IMR-90 (cell line): ENCODE data around the gene FOLH1.
"Not testable (repeated sequence)": the region's sequence is repeated elsewhere in the genome, so short reads cannot be mapped to it uniquely, and the experiment has no call there.

ENCODE experiments used
- CHD1 ChIP-seq: IDR thresholded peaks from 2 replicates; pipeline ENCODE4 v1.6.1; 2012; ENCODE audit warnings: low read depth, low read length, improper control_type of control experiment
- FOS ChIP-seq: fragments of 150-350 bp; IDR thresholded peaks from 2 replicates; pipeline ENCODE4 v1.6.1; 2016; ENCODE audit warnings: low read depth, low read length
- MAZ ChIP-seq: IDR thresholded peaks from 2 replicates; pipeline ENCODE4 v1.6.1; 2012; ENCODE audit warnings: low read depth, mild to moderate bottlenecking, low read length, improper control_type of control experiment, moderate library complexity, borderline replicate concordance
- POLR2A ChIP-seq: IDR thresholded peaks from 2 replicates; pipeline ENCODE4 v1.6.1; 2012; ENCODE audit warnings: mild to moderate bottlenecking, low read depth, low read length
- RCOR1 ChIP-seq: IDR thresholded peaks from 2 replicates; pipeline ENCODE4 v1.6.1; 2012; ENCODE audit warnings: mild to moderate bottlenecking, low read length, improper control_type of control experiment; ENCODE audit not compliant: insufficient replicate concordance
- TF ChIP-seq, protein P1 (sequence below): conservative IDR thresholded peaks from 2 replicates; pipeline ENCODE4 v1.5.1; 2012; ENCODE audit warnings: mild to moderate bottlenecking, low read depth, low read length, improper control_type of control experiment
- TF ChIP-seq, protein P2 (sequence below): fragments of 150-350 bp; IDR thresholded peaks from 2 replicates; pipeline ENCODE4 v1.6.1; 2016; ENCODE audit warnings: low read depth, mild to moderate bottlenecking, low read length, moderate library complexity, borderline replicate concordance
- TF ChIP-seq, protein P3 (sequence below): fragments of 150-350 bp; IDR thresholded peaks from 2 replicates; pipeline ENCODE4 v1.6.1; 2017; ENCODE audit warnings: mild to moderate bottlenecking, antibody characterized with exemption, low read length, low read depth

DNA sequence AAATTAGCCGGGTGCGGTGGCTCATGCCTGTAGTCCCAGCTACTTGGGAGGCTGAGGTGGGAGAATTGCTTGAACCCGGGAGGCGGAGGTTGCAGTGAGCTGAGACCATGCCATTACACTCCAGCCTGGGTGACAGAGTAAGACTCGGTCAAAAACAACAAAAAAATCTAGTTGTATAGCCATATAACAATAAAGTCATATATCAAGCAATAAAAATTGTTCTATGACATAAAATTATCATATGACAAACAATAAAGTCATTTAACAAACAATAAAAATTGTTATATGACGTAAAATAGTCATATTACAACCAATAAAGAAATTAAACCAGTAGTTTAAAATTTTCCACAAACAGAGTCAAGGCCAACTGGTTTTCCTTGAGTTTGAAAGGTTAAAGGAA is 12.4 kb downstream of the FOLH1 start:
- TF ChIP-seq POLR2A, RCOR1, MAZ, FOS, CHD1: not testable (repeated sequence)
- TF ChIP-seq, protein P1, sequence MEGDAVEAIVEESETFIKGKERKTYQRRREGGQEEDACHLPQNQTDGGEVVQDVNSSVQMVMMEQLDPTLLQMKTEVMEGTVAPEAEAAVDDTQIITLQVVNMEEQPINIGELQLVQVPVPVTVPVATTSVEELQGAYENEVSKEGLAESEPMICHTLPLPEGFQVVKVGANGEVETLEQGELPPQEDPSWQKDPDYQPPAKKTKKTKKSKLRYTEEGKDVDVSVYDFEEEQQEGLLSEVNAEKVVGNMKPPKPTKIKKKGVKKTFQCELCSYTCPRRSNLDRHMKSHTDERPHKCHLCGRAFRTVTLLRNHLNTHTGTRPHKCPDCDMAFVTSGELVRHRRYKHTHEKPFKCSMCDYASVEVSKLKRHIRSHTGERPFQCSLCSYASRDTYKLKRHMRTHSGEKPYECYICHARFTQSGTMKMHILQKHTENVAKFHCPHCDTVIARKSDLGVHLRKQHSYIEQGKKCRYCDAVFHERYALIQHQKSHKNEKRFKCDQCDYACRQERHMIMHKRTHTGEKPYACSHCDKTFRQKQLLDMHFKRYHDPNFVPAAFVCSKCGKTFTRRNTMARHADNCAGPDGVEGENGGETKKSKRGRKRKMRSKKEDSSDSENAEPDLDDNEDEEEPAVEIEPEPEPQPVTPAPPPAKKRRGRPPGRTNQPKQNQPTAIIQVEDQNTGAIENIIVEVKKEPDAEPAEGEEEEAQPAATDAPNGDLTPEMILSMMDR = not testable (repeated sequence)
- TF ChIP-seq, protein P2, sequence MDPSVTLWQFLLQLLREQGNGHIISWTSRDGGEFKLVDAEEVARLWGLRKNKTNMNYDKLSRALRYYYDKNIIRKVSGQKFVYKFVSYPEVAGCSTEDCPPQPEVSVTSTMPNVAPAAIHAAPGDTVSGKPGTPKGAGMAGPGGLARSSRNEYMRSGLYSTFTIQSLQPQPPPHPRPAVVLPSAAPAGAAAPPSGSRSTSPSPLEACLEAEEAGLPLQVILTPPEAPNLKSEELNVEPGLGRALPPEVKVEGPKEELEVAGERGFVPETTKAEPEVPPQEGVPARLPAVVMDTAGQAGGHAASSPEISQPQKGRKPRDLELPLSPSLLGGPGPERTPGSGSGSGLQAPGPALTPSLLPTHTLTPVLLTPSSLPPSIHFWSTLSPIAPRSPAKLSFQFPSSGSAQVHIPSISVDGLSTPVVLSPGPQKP = not testable (repeated sequence)
- TF ChIP-seq, protein P3, sequence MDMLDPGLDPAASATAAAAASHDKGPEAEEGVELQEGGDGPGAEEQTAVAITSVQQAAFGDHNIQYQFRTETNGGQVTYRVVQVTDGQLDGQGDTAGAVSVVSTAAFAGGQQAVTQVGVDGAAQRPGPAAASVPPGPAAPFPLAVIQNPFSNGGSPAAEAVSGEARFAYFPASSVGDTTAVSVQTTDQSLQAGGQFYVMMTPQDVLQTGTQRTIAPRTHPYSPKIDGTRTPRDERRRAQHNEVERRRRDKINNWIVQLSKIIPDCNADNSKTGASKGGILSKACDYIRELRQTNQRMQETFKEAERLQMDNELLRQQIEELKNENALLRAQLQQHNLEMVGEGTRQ = not testable (repeated sequence)
